AG08395 (cell line): ENCODE data around the gene MXRA8.

Experiments used
- DNase-seq: peaks from one replicate; pipeline ENCODE4 v3.0.0; 2012; ENCODE audit warnings: mixed read lengths, low spot score

The MXRA8 gene

DNA sequence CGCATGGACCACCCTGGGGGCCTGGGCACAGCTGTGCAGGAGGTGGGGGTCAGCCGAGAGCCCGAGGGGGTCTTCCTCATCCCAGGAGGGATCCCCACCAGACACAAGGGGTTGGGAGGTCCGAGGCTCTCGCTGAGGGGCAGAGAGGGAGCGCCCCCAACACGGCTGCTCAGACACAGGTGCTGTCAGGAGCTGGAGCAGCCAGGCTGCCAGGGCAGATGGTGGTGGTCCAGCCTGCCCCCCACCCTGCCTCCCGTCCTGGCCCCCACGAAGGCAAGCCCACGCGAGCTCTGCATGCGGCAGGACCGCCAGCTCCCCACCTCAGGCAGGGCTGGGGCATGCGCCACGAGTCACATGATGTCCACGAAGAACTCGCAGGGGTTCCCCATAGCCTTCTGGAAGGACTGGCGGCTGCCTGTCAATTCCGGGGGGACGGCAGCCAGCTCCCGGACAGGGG, 22.5 kb downstream of the MXRA8 start:
- DNase-seq, result no peak

DNA sequence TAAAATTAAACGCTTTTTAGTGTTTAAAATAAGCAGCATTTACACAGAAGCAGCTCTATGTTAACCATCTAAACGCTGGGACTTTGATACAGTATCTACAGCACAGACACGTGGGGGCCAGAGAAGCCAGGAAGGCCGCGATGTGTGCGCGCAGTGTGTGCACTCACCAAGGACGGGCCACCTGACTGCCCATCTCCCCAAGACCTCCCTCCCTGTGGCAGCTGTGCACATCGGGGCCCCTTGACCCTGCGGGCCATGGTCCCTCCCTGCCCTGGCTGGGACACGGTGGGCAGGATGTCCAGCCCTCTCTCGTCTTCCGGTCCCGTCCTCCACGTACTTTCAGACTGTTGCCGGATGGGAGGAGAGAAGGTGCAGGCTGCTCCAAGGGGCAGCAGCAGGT, 23.1 kb downstream of the MXRA8 start:
- DNase-seq, result no peak

- DNase-seq, result no peak
Observed at GRCh38 chr1:1334835-1335234, 23.5 kb downstream of the MXRA8 start.

DNA sequence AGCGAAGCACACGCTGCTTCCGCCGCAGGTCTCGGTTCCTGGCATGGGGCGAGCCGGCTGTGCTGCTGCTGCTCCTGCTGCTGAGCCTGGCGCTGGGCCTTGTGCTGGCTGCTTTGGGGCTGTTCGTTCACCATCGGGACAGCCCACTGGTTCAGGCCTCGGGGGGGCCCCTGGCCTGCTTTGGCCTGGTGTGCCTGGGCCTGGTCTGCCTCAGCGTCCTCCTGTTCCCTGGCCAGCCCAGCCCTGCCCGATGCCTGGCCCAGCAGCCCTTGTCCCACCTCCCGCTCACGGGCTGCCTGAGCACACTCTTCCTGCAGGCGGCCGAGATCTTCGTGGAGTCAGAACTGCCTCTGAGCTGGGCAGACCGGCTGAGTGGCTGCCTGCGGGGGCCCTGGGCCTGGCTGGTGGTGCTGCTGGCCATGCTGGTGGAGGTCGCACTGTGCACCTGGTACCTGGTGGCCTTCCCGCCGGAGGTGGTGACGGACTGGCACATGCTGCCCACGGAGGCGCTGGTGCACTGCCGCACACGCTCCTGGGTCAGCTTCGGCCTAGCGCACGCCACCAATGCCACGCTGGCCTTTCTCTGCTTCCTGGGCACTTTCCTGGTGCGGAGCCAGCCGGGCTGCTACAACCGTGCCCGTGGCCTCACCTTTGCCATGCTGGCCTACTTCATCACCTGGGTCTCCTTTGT, 24.7 kb downstream of the MXRA8 start:
- DNase-seq, result no peak

GRCh38 chr1:1332774-1333480, 25.4 kb downstream of the MXRA8 start:
- DNase-seq, result no peak

GRCh38 chr1:1332031-1332755, 26.2 kb downstream of the MXRA8 start:
- DNase-seq, result no peak

- DNase-seq, result no peak
Observed at GRCh38 chr1:1331068-1331965, 27.0 kb downstream of the MXRA8 start, which contains the start of gene TAS1R3. Gene TAS1R3, plus strand, starts transcription at chr1:1331280. Its CDS starts 66 bp downstream, at chr1:1331346.

DNA sequence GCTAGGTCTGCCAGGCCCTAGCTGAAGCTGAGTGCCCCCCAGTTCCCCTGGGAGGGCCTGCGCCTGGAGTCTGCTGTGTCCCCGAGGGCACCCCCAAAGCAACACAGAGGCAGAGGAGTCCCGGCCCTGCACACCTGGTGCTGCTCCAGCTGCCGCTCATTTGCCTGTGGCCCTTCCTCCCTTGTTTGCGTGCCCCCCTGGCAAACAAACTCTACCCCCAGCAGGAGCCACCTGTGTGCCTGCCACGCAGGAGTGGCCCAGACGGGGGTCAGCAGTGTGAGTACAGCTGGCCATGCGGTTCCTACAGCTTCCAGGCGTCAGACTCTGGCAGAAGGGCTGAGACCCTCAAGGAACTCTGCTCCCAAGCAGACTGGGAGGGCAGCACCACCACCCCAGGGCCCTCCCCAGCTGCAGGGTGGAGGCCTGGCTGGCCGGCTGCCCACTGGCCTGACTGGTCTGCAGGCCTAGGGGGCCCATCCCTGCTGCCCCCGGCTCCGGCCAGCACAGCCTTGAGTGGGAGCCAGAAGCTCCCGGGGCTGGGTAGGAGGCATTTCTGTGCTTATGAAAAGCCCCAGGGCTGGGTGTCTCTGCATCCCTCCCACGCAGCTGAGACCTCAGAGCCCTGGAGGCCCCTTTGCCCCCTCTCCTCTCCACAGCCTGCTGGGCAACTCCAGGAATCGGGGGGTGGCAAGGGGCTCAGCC, 27.8 kb downstream of the MXRA8 start:
- DNase-seq, result no peak

DNA sequence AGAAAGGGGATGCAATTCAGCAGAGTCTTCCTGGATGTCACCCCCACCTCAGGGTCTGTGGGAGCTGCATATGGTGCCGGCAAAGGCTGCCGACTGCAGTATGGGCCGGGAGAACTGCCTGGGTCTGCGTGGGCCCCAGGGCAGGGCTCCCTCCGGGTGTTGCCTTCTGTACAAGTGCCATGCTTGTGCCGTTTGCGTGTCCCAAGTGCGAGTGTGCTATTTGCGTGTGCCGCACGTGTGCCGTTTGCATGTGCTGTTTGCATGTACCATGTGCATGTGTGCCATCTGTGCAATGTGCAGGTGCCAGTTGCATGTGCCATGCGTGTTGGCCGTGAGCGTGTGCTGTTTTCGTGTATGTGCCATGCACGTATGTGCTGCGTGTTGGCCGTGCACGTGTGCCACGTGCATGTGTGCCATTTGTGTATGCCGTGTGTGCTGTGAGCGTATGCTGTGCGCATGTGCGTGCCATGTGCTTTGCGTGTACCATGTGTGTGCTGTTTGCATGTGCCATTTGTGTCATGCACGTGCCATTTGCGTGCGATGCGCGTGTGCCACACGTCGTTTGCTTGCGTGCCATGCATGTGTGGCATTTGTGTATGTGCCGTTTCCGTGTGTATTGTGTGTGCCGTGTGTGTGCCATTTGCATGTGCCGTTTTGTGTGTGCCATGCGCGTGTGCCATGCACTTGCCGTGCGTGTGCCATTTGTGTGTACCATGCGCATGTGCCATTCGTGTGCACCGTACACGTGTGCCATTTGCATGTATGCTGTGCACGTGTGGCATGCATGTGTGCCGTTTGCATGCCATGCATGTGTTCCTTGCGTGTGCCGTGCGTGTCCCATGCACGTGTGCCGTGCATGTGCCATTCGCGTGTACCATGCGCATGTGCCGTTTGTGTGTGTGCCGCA, 28.8 kb downstream of the MXRA8 start:
- DNase-seq, result no peak

GRCh38 chr1:1328254-1328653, 30.1 kb downstream of the MXRA8 start:
- no peak for DNase-seq

- DNase-seq, result no peak
Observed at GRCh38 chr1:1327291-1327690, 31.1 kb downstream of the MXRA8 start.

- no peak for DNase-seq
Observed at GRCh38 chr1:1326075-1326605, 32.2 kb downstream of the MXRA8 start.

DNA sequence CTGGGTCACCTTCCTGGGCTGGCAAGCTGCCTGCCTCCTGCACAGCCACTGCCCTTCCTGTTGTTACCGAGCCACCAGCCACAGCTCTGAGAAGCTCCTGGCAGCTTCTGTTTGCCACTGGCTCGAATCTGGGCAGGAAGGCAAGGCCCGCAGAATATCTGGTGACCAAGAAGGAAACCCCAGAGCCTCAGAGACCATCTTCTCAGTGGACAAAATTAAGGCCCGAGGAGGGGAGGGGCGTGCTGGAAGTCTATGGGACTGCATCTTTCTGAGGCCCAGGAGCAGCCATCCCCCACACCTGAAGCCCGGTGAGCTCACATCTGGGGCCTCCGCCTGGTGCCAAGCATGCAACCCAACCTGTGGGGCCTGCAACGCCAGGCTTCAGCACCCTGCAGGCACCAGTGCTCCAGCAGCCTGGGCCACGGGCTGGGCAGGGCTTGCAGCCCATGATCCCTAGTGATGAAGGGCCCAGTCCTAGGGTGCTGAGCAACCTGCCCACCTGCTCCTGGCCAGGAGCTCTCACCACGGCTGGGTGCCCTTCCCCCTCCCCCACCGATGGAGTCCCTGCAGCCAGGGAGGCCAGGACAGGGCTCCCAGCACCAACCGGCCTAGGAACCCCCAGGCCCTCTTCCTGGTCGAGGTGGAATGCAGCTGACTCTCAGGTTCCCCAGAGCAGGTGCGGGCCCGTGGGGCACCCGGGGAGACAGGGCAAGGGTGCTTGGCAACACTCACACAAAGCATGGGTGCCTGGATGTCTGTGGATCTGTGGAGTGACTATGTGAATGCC, 32.9 kb downstream of the MXRA8 start:
- no peak for DNase-seq

GRCh38 chr1:1324524-1325287, 33.6 kb downstream of the MXRA8 start, which contains the start of the genes CPTP and INTS11:
Gene CPTP, plus strand, starts transcription at chr1:1324802. Its CDS starts 2,109 bp downstream, at chr1:1326911.
Gene INTS11, minus strand, starts transcription at chr1:1324660. Its CDS starts 52 bp downstream, at chr1:1324608.
- peak; percentile 99 for DNase-seq

DNA sequence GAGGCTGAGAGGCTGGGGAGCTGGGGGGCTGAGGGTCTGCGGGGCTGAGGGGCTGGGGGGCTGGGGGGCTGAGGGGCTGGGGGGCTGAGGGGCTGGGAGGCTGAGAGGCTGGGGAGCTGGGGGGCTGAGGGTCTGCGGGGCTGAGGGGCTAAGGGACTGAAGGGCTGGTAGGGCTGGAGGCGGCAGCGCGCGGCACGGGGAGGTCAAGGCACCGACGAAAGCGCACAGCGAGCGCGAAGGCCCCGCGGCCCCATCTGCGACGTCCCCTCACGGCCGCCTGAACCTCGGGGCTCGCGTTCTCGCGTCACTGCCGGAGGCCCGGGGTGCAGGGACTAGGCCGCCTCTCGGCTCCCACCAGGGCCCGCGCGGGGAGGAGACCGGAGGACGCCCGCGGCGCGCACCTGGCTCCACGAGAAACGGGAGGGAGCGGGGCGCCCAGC, 34.3 kb downstream of the MXRA8 start:
- DNase-seq, result no peak

DNA sequence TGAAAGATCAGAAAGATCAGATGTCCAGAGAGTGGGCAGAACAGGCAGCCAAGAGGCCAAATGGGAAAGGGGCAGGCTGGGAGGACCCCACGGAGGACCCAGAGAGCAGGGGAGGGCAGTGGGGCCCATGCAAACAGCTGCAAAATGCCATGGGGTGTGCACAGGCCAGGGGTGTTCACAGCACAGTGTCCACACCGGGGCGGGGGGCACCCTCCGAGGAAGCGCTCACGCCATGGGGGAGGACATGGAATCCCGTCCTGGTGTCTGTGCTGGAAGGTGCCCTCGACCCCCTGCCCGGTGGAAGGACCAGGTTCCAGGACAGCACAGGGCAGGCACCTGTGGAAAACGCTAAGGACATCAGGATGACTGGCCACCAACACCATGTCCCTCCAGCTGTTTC, 35.4 kb downstream of the MXRA8 start:
- DNase-seq, result no peak

DNA sequence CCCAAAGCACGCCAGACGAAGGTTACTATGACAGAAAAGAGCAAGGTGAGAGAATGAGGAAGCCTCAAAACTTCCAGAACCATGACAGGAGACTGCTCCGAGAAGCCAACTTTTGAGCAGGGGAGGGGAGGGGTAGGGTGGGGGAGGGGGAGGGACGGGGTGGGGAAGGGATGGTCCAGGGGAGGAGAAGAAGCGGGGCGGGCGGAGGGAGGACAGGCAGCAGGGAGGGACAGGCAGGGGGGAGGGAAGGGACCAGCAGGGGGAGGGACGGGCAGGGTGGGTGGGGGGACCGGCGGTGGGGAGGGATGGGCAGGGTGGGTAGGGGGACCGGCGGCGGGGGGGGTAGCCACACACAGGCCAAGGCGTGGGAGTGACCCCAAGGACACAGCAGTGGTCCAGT, 35.9 kb downstream of the MXRA8 start:
- no peak for DNase-seq

- DNase-seq, result no peak
Observed at GRCh38 chr1:1321477-1321876, 36.9 kb downstream of the MXRA8 start.
